Measurements from ENCODE around the gene CGB2. TPM values are rescaled to one million over a fixed set of nuclear protein-coding genes. Genes with fewer than 3 reads are reported as not detected.
A peak's percentile ranks its signal among the peaks of the same experiment; 100 is the strongest.

Gene CGB2
- total and polyA plus RNA-seq, 2 of the 13 experiments (the other 11 are each of a cell fraction or from before 2014, with no cell fraction given) = not detected

DNA sequence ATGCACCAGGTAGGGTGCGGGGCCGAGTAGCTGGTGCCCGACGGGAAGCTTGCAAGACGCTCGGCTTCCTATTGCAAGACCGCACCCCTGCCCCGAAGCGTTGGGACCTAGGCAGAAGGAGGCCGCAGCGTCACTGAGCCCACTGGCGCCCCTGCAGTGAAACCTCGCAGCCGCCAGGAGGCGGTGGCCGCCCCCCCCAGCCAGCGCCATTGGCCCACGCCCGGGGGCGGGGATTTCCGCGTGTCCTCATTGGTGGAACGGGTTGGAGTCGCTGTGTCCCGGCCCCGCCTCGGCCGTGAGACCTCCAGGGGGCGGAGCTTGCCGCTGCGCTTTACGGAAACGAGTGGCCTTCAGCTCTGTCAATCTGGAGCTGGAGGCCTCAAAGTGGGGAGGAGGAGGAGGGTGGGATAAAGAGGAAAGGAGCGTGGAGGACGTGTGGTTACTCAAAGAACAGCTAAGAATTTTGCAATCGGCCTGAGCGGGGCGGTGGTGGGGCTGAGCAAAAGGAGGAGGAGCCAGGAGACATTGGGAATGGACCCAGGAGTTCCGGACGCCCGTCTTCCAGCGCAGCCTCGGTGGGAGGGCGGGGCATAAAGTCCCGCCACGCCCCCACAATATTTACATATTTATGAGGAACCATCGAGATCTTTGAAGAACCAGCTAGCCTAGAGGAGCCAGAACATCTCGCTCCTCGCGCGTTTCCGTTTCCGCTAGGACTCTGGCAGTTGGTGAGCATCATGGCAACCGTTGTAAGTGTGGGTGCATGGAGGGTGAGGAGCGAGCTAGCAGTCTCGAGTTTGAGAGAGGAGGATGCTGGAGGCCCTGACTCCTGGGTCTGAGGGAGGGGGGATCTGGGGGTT, 38.3 kb upstream of the CGB2 start, which contains the start of the genes GYS1 and RUVBL2 (continued):
- TF ChIP-seq AGO2 (optimal IDR thresholded peaks at IDR 0.05; ENCODE audit: low read depth, low read length) (peak; percentile 32), STAT5B (CRISPR knock-in tag; IDR thresholded peaks at IDR 0.05) (no peak), HNRNPLL (IDR thresholded peaks at IDR 0.05; ENCODE audit: low read depth, low read length, poor library complexity, severe bottlenecking) (peak; percentile 80), ZBTB44 (CRISPR knock-in tag; IDR thresholded peaks at IDR 0.05) (0 out of 2 replicates have a peak, but pooled peaks have one; percentile 38), NFE2L1 (CRISPR knock-in tag; IDR thresholded peaks at IDR 0.05; ENCODE audit: borderline replicate concordance) (no peak), TBX3 (IDR thresholded peaks at IDR 0.05; ENCODE audit: borderline replicate concordance) (peak; percentile 50; the same call in 1 of the 2 replicates), FOXK1 (CRISPR knock-in tag; IDR thresholded peaks at IDR 0.05; ENCODE audit: borderline replicate concordance, low read depth) (peak; percentile 44; the same call in 1 of the 2 replicates), ZNF816 (CRISPR knock-in tag; IDR thresholded peaks at IDR 0.05; ENCODE audit: borderline replicate concordance) (no peak), ZNF253 (CRISPR knock-in tag; IDR thresholded peaks at IDR 0.05; ENCODE audit: borderline replicate concordance) (no peak), ASH2L (IDR thresholded peaks at IDR 0.05; ENCODE audit: insufficient read length, low read depth, low read length) (peak; percentile 67), ARHGAP35 (CRISPR knock-in tag; IDR thresholded peaks at IDR 0.05; ENCODE audit: borderline replicate concordance) (no peak), KAT7 (CRISPR knock-in tag; IDR thresholded peaks at IDR 0.05; ENCODE audit: borderline replicate concordance) (no peak), ZNF276 (CRISPR knock-in tag; IDR thresholded peaks at IDR 0.05; ENCODE audit: low read depth) (no peak)
- TF ChIP-seq, protein P1, sequence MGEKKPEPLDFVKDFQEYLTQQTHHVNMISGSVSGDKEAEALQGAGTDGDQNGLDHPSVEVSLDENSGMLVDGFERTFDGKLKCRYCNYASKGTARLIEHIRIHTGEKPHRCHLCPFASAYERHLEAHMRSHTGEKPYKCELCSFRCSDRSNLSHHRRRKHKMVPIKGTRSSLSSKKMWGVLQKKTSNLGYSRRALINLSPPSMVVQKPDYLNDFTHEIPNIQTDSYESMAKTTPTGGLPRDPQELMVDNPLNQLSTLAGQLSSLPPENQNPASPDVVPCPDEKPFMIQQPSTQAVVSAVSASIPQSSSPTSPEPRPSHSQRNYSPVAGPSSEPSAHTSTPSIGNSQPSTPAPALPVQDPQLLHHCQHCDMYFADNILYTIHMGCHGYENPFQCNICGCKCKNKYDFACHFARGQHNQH (CRISPR knock-in tag; IDR thresholded peaks at IDR 0.05) = peak; percentile 76; the same call in 1 of the 2 replicates
- TF ChIP-seq, protein P2, sequence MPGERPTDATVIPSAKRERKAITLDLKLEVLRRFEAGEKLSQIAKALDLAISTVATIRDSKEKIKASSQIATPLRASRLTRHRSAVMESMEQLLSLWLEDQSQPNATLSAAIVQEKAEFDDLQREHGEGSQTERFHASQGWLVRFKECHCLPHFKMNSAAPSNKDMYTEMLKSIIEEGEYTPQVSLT (CRISPR knock-in tag; IDR thresholded peaks at IDR 0.05; ENCODE audit: borderline replicate concordance, low read depth) = no peak
- TF ChIP-seq, protein P3, sequence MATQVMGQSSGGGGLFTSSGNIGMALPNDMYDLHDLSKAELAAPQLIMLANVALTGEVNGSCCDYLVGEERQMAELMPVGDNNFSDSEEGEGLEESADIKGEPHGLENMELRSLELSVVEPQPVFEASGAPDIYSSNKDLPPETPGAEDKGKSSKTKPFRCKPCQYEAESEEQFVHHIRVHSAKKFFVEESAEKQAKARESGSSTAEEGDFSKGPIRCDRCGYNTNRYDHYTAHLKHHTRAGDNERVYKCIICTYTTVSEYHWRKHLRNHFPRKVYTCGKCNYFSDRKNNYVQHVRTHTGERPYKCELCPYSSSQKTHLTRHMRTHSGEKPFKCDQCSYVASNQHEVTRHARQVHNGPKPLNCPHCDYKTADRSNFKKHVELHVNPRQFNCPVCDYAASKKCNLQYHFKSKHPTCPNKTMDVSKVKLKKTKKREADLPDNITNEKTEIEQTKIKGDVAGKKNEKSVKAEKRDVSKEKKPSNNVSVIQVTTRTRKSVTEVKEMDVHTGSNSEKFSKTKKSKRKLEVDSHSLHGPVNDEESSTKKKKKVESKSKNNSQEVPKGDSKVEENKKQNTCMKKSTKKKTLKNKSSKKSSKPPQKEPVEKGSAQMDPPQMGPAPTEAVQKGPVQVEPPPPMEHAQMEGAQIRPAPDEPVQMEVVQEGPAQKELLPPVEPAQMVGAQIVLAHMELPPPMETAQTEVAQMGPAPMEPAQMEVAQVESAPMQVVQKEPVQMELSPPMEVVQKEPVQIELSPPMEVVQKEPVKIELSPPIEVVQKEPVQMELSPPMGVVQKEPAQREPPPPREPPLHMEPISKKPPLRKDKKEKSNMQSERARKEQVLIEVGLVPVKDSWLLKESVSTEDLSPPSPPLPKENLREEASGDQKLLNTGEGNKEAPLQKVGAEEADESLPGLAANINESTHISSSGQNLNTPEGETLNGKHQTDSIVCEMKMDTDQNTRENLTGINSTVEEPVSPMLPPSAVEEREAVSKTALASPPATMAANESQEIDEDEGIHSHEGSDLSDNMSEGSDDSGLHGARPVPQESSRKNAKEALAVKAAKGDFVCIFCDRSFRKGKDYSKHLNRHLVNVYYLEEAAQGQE (IDR thresholded peaks at IDR 0.05; ENCODE audit: borderline replicate concordance in 1 of 2, low read depth in 1 of 2, low read length in 2 of 2) = peak in 1 of 2 experiments; percentile 8; a peak in 1 of 4 replicates
